IMR-90 (cell line): ENCODE results near the gene PLXNC1. TPM values are rescaled to one million over a fixed set of nuclear protein-coding genes. Genes with fewer than 3 reads are reported as not detected.

Experiments used
- ATAC-seq: fragments of 200-7000 bp; cut with Tn5 transposase; 2 replicates; pipeline ENCODE4 v1.9.1; 2020; ENCODE audit warnings: low read depth, mild to moderate bottlenecking, moderate library complexity
- BruUV-seq: library from RNA; stranded (reverse); fragments of 400-500 nt; replicated peaks from 2 replicates; lab custom pipeline; 2021; lab: Mats Ljungman, UMichigan
- CTCF ChIA-PET: fragments of 300-600 bp; formaldehyde crosslinking; extraction: SDS; loops from one replicate; lab custom pipeline; 2021; ENCODE audit warnings: antibody characterized with exemption; lab: Yijun Ruan, JAX
- POLR2A ChIA-PET: fragments of 300-600 bp; sonication (Branson Sonifier 250); formaldehyde crosslinking; loops from one replicate; lab custom pipeline; 2022; ENCODE audit warnings: antibody characterized with exemption; ENCODE audit not compliant: unreplicated experiment; lab: Charles Lee
- DNase-seq: peaks from one replicate; pipeline ENCODE4 v3.0.0; 2013
- H2AFZ ChIP-seq: replicated peaks from 2 replicates; pipeline ENCODE3; 2013; ENCODE audit warnings: low read length, mild to moderate bottlenecking; ENCODE audit not compliant: poor library complexity
- H2AK5ac ChIP-seq: 2 replicates; pipeline ENCODE4 v1.6.1; 2013; ENCODE audit warnings: low read depth, low read length, inconsistent platforms
- H2AK9ac ChIP-seq: replicated peaks from 2 replicates; pipeline ENCODE3; 2013; ENCODE audit warnings: mild to moderate bottlenecking, low read depth, low read length, moderate library complexity; ENCODE audit not compliant: poor library complexity
- H2BK120ac ChIP-seq: 2 replicates; pipeline ENCODE4 v1.6.1; 2013; ENCODE audit warnings: low read depth, low read length, inconsistent platforms
- H2BK15ac ChIP-seq: 3 replicates; pipeline ENCODE4 v1.6.1; 2013; ENCODE audit warnings: low read depth, low read length, inconsistent platforms
- H2BK20ac ChIP-seq: 2 replicates; pipeline ENCODE4 v1.6.1; 2013; ENCODE audit warnings: low read depth, mild to moderate bottlenecking, inconsistent platforms, low read length, moderate library complexity
- H2BK5ac ChIP-seq: 2 replicates; pipeline ENCODE4 v1.6.1; 2013; ENCODE audit warnings: mild to moderate bottlenecking, low read depth, low read length, inconsistent platforms; ENCODE audit not compliant: poor library complexity, severe bottlenecking
- H3K14ac ChIP-seq: replicated peaks from 2 replicates; pipeline ENCODE4 v1.6.1; 2013; ENCODE audit warnings: low read depth, low read length, inconsistent platforms
- H3K18ac ChIP-seq: 2 replicates; pipeline ENCODE4 v1.6.1; 2013; ENCODE audit warnings: low read depth, low read length, control low read depth
- H3K23ac ChIP-seq: 2 replicates; pipeline ENCODE4 v1.6.1; 2013; ENCODE audit warnings: low read depth, low read length, inconsistent platforms
- H3K27ac ChIP-seq: 2 replicates; pipeline ENCODE4 v1.5.1; 2013; ENCODE audit warnings: mild to moderate bottlenecking, control low read depth, low read length; ENCODE audit not compliant: insufficient read depth
- H3K27me3 ChIP-seq: 2 replicates; pipeline ENCODE4 v1.6.1; 2013; ENCODE audit warnings: low read length; ENCODE audit not compliant: control insufficient read depth, insufficient read depth
- H3K36me3 ChIP-seq: 2 replicates; pipeline ENCODE4 v1.6.1; 2013; ENCODE audit warnings: low read length, mixed read lengths; ENCODE audit not compliant: control insufficient read depth, insufficient read depth
- H3K4ac ChIP-seq: 2 replicates; pipeline ENCODE4 v1.6.1; 2013; ENCODE audit warnings: low read depth, low read length, inconsistent platforms
- H3K4me1 ChIP-seq: 2 replicates; pipeline ENCODE4 v1.6.1; 2013; ENCODE audit warnings: low read length, mixed read lengths; ENCODE audit not compliant: control insufficient read depth, insufficient read depth
- H3K4me2 ChIP-seq: 2 replicates; pipeline ENCODE4 v1.6.1; 2013; ENCODE audit warnings: low read depth, mild to moderate bottlenecking, control low read depth, low read length, moderate library complexity
- H3K4me3 ChIP-seq: 2 replicates; pipeline ENCODE4 v1.5.1; 2013; ENCODE audit warnings: low read depth, mild to moderate bottlenecking, control low read depth, low read length, moderate library complexity; ENCODE audit not compliant: insufficient read depth
- H3K56ac ChIP-seq: 2 replicates; pipeline ENCODE4 v1.6.1; 2013; ENCODE audit warnings: low read length, inconsistent platforms; ENCODE audit not compliant: insufficient read depth; ENCODE audit errors: extremely low read depth
- H3K79me1 ChIP-seq, 2 experiments: 2 replicates each; pipeline ENCODE4 v1.6.1; 2013; ENCODE audit warnings: low read length in 2 of 2, inconsistent platforms in 1 of 2, low read depth in 1 of 2
- H3K9ac ChIP-seq: 2 replicates; pipeline ENCODE4 v1.6.1; 2013; ENCODE audit warnings: low read depth, low read length, control low read depth
- H3K9me1 ChIP-seq: 2 replicates; pipeline ENCODE4 v1.6.1; 2013; ENCODE audit warnings: low read length, inconsistent platforms; ENCODE audit not compliant: insufficient read depth
- H3K9me3 ChIP-seq: 2 replicates; pipeline ENCODE4 v1.6.1; 2013; ENCODE audit warnings: low read length; ENCODE audit not compliant: control insufficient read depth, insufficient read depth
- H4K20me1 ChIP-seq: 2 replicates; pipeline ENCODE4 v1.6.1; 2013; ENCODE audit warnings: low read length, inconsistent platforms; ENCODE audit not compliant: insufficient read depth
- H4K5ac ChIP-seq: 2 replicates; pipeline ENCODE4 v1.6.1; 2013; ENCODE audit warnings: mild to moderate bottlenecking, low read depth, low read length, control low read depth
- H4K8ac ChIP-seq, 2 experiments: 2 replicates each; pipeline ENCODE4 v1.6.1; 2013; ENCODE audit warnings: low read depth in 2 of 2, low read length in 2 of 2, control low read depth in 1 of 2, inconsistent platforms in 1 of 2
- H4K91ac ChIP-seq: 2 replicates; pipeline ENCODE4 v1.6.1; 2013; ENCODE audit warnings: low read depth, low read length, inconsistent platforms; ENCODE audit not compliant: insufficient read depth
- BHLHE40 ChIP-seq: fragments of 150-350 bp; IDR thresholded peaks from 2 replicates; pipeline ENCODE4 v1.6.1; 2016; ENCODE audit warnings: mild to moderate bottlenecking, low read depth, low read length
- CEBPB ChIP-seq: IDR thresholded peaks from 2 replicates; pipeline ENCODE4 v1.6.1; 2012; ENCODE audit warnings: low read depth, low read length, improper control_type of control experiment
- CHD1 ChIP-seq: IDR thresholded peaks from 2 replicates; pipeline ENCODE4 v1.6.1; 2012; ENCODE audit warnings: low read depth, low read length, improper control_type of control experiment
- CTCF ChIP-seq: conservative IDR thresholded peaks from 2 replicates; pipeline ENCODE4 v1.5.1; 2012; ENCODE audit warnings: mild to moderate bottlenecking, low read depth, low read length, improper control_type of control experiment
- ELK1 ChIP-seq: fragments of 150-350 bp; IDR thresholded peaks from 2 replicates; pipeline ENCODE4 v1.6.1; 2016; ENCODE audit warnings: low read depth, mild to moderate bottlenecking, low read length, moderate library complexity, borderline replicate concordance
- FOS ChIP-seq: fragments of 150-350 bp; IDR thresholded peaks from 2 replicates; pipeline ENCODE4 v1.6.1; 2016; ENCODE audit warnings: low read depth, low read length
- MAFK ChIP-seq: IDR thresholded peaks from 2 replicates; pipeline ENCODE4 v1.6.1; 2012; ENCODE audit warnings: low read depth, low read length, improper control_type of control experiment
- MAZ ChIP-seq: IDR thresholded peaks from 2 replicates; pipeline ENCODE4 v1.6.1; 2012; ENCODE audit warnings: low read depth, mild to moderate bottlenecking, low read length, improper control_type of control experiment, moderate library complexity, borderline replicate concordance
- MXI1 ChIP-seq: IDR thresholded peaks from 2 replicates; pipeline ENCODE4 v1.6.1; 2012; ENCODE audit warnings: low read depth, mild to moderate bottlenecking, low read length, moderate library complexity, borderline replicate concordance
- NFE2L2 ChIP-seq: fragments of 150-350 bp; IDR thresholded peaks from 2 replicates; pipeline ENCODE4 v1.6.1; 2016; ENCODE audit warnings: low read depth, mild to moderate bottlenecking, low read length
- POLR2A ChIP-seq: IDR thresholded peaks from 2 replicates; pipeline ENCODE4 v1.6.1; 2012; ENCODE audit warnings: mild to moderate bottlenecking, low read depth, low read length
- RAD21 ChIP-seq: IDR thresholded peaks from 2 replicates; pipeline ENCODE4 v1.6.1; 2012; ENCODE audit warnings: low read length, improper control_type of control experiment
- RCOR1 ChIP-seq: IDR thresholded peaks from 2 replicates; pipeline ENCODE4 v1.6.1; 2012; ENCODE audit warnings: mild to moderate bottlenecking, low read length, improper control_type of control experiment; ENCODE audit not compliant: insufficient replicate concordance
- RFX5 ChIP-seq: IDR thresholded peaks from 2 replicates; pipeline ENCODE4 v1.8.0; 2012; ENCODE audit warnings: low read depth, mild to moderate bottlenecking, low read length, moderate library complexity
- SMC3 ChIP-seq: fragments of 150-350 bp; IDR thresholded peaks from 2 replicates; pipeline ENCODE4 v1.6.1; 2016; ENCODE audit warnings: low read depth, mild to moderate bottlenecking, antibody characterized with exemption, low read length, moderate library complexity
- USF2 ChIP-seq: fragments of 150-350 bp; IDR thresholded peaks from 2 replicates; pipeline ENCODE4 v1.6.1; 2017; ENCODE audit warnings: mild to moderate bottlenecking, antibody characterized with exemption, low read length, low read depth
- WGBS, 2 experiments: methylation state at CpG; one replicate each; pipeline versions ENCODE4 v1.1.5 to v1.1.7; 2013; ENCODE audit warnings: missing lambda C conversion rate in 2 of 2; ENCODE audit not compliant: insufficient read length in 1 of 2; ENCODE audit errors: extremely low coverage in 2 of 2; 5-methylcytosine and 5-hydroxymethylcytosine counted together
- dilution Hi-C: fragments of 300-500 bp; cut with HindIII; formaldehyde crosslinking; loops from one replicate; pipeline ENCODE4 v1.14.3; 2018; ENCODE audit warnings: low sequenced_read_pairs; ENCODE audit not compliant: unreplicated experiment
- in situ Hi-C: fragments of 300-500 bp; cut with MboI; formaldehyde crosslinking; loops from 3 replicates; pipeline ENCODE4 v1.14.3; 2019; ENCODE audit warnings: low sequenced_read_pairs, inconsistent platforms, mixed read lengths
- intact Hi-C: fragments of 100-400 bp; cut with micrococcal nuclease; formaldehyde crosslinking; loops from 2 replicates; pipeline ENCODE4 v1.10.0; 2022
- polyA plus RNA-seq, 3 experiments: library from polyadenylated mRNA; depleted of rRNA; stranded (reverse); fragments of >200 nt; gene quantifications; 2 replicates each; pipeline ENCODE4 v1.2.3, GENCODE V29; 2012; ENCODE audit warnings: low replicate concordance in 1 of 3
- total RNA-seq: library from RNA; depleted of rRNA; stranded (reverse); fragments of >200 nt; gene quantifications from 2 replicates; pipeline ENCODE4 v1.2.3, GENCODE V29; 2012

The PLXNC1 gene
- total and polyA plus RNA-seq, 2 of the 4 experiments (the other 2 are of a cell fraction): 1.0 to 1.6 TPM

GRCh38 chr12:94139816-94140215 lies 8.6 kb upstream of the PLXNC1 start:
- 84% methylated on average over 21 of the region's 21 CpGs; no CpG with 5 or more reads in 1 of the 2 experiments for WGBS, 2 experiments
- Histone ChIP-seq H3K14ac (no peak overlapping the region), H3K27me3 (peaks cover 40% of the 10 kb centered on the region), H4K20me1 (no peaks in the 10 kb centered on the region), H3K56ac (no peak overlapping the region), H2BK120ac (no peak overlapping the region), H3K9ac (no peak overlapping the region), H2AK5ac (no peak overlapping the region), H2BK5ac (no peak overlapping the region), H3K9me3 (no peaks in the 10 kb centered on the region), H3K4me3 (no peak overlapping the region), H2AFZ (no peak overlapping the region), H3K4me1 (no peaks in the 10 kb centered on the region), H3K79me1 (no peaks in the 10 kb centered on the region), H3K23ac (no peak overlapping the region), H2BK15ac (no peak overlapping the region), H4K8ac (no peak overlapping the region), H3K9me1 (no peaks in the 10 kb centered on the region), H4K5ac (no peak overlapping the region), H2BK20ac (no peak overlapping the region), H3K36me3 (no peaks in the 10 kb centered on the region), H3K27ac (no peak overlapping the region), H3K4me2 (no peak overlapping the region), H4K91ac (no peak overlapping the region), H3K4ac (no peak overlapping the region), H3K18ac (no peak overlapping the region), H2AK9ac (no peak overlapping the region)
- CTCF ChIA-PET: no interaction called here
- no TSS peak for BruUV-seq
- ATAC-seq: no peak
- in situ Hi-C loops (loop anchor here (5.0 to 25.0 kb wide), 3 partner anchors 292 to 1197 kb away; no protein-coding TSS in a partner anchor), intact Hi-C loops (loop anchor here (10.0 kb wide), 1 partner anchor 625 kb away; no protein-coding TSS in a partner anchor), dilution Hi-C loops (loop anchor here (25.0 kb wide), 1 partner anchor 397 kb away; no protein-coding TSS in a partner anchor)
- DNase-seq: no peak
- TF ChIP-seq MXI1 (no peak), CHD1 (no peak), ELK1 (no peak), SMC3 (no peak), NFE2L2 (no peak), CEBPB (no peak), BHLHE40 (no peak), RFX5 (no peak), FOS (no peak), CTCF (no peak), MAZ (no peak), POLR2A (no peak), MAFK (no peak), RAD21 (no peak), RCOR1 (no peak), USF2 (no peak)
- POLR2A ChIA-PET: no interaction called here
